Right cardiac atrium (tissue), 5 donors: ENCODE data around the gene MRPL39. TPM values are rescaled to one million over a fixed set of nuclear protein-coding genes. Genes with fewer than 3 reads are reported as not detected.
"Not testable (repeated sequence)": the region's sequence is repeated elsewhere in the genome, so short reads cannot be mapped to it uniquely, and the experiment has no call there.

ENCODE experiments used
- ATAC-seq, 2 donors: fragments of 200-7000 bp; cut with Tn5 transposase; one replicate each; pipeline versions ENCODE4 v1.8.0 to v1.9.1; 2020; ENCODE audit warnings: moderate library complexity in 2 of 2, mild to moderate bottlenecking in 1 of 2
- DNase-seq, 3 donors: peaks; one replicate each; pipeline ENCODE4 v3.0.0-alpha.2; 2020
- H3K27ac ChIP-seq: one replicate; pipeline ENCODE4 v1.5.1; 2013; ENCODE audit warnings: mild to moderate bottlenecking, low read length, control low read depth, moderate library complexity
- H3K27me3 ChIP-seq: one replicate; pipeline ENCODE4 v1.6.1; 2013; ENCODE audit not compliant: control insufficient read depth, insufficient read depth
- H3K4me1 ChIP-seq: one replicate; pipeline ENCODE4 v1.6.1; 2013; ENCODE audit warnings: low read length; ENCODE audit not compliant: control insufficient read depth, insufficient read depth
- H3K4me3 ChIP-seq: one replicate; pipeline ENCODE4 v1.5.1; 2013; ENCODE audit warnings: low read length, control low read depth
- H3K9me3 ChIP-seq: one replicate; pipeline ENCODE4 v1.6.1; 2013; ENCODE audit warnings: low read length; ENCODE audit not compliant: control insufficient read depth
- WGBS: extraction: QIAGEN DNeasy Blood & Tissue Kit; methylation state at CpG from one replicate; pipeline ENCODE4 v1.1.7; 2013; 5-methylcytosine and 5-hydroxymethylcytosine counted together
- intact Hi-C, 4 donors: fragments of 100-400 bp; cut with DNase I; formaldehyde crosslinking; loops; one replicate each; pipeline versions ENCODE4 v1.11.0 to v1.14.0; 2022 to 2023
- polyA plus RNA-seq: library from polyadenylated mRNA; stranded (reverse); fragments of 200-250 nt; gene quantifications from one replicate; pipeline ENCODE4 v1.2.3, GENCODE V29; 2013
- total RNA-seq, 4 donors: library from RNA; stranded (reverse); fragmentation: NEBNext Ultra II Directional; extraction: Animal tissue kit (Norgen Biotek cat#: 25700); gene quantifications; one replicate each; pipeline ENCODE4 v1.2.1, GENCODE V29; 2021
- donor health status: healthy with polysubstance abuse.
- donor health status: DM: no; HTN: yes; CAD: no.
- donor health status: DM: no; HTN: no; CAD: no.
- donor health status: DM: no; HTN: yes; CAD: no; lungs with severe emphysema.
- donor health status: DM: yes; HTN: yes; CAD: no.

The MRPL39 gene
- total and polyA plus RNA-seq, 5 donors = 30.6 to 68.9 (median 36.2) TPM

- DNase-seq (peak; percentile 45 to 78 (median 76)), ATAC-seq (peak; percentile 68 to 79)
- Histone ChIP-seq H3K9me3 (no peaks in the 10 kb centered on the region), H3K27ac (peak within 1 kb of the TSS; percentile 70), H3K4me1 (peaks cover 2% of the 10 kb centered on the region), H3K4me3 (peak within 1 kb of the TSS; percentile 77), H3K27me3 (no peaks in the 10 kb centered on the region)
- intact Hi-C loops = loop anchor here in 1 of 4 donors (2.0 kb wide), 1 partner anchor 30 kb away; no protein-coding TSS in a partner anchor
- under 1% methylated on average over 41 of the region's 41 CpGs for WGBS
Observed at GRCh38 chr21:25638660-25639550, 31.6 kb upstream of the MRPL39 start, which contains the start of gene JAM2. JAM2 (plus strand) TSS chr21:25639258; CDS start chr21:25639822, 564 bp downstream.

- no peak for ATAC-seq
- H3K27me3 ChIP-seq = no peaks in the 10 kb centered on the region
- DNase-seq = no peak
- WGBS = 35% methylated on average over 5 of the region's 5 CpGs
- no peak overlapping the region for H3K4me3 ChIP-seq
- H3K4me1 ChIP-seq = peaks cover 2% of the 10 kb centered on the region
- intact Hi-C loops = loop anchor here in 1 of 4 donors (2.0 kb wide), 1 partner anchor 29 kb away; no protein-coding TSS in a partner anchor
- no peak overlapping the region for H3K27ac ChIP-seq
- no peaks in the 10 kb centered on the region for H3K9me3 ChIP-seq
Observed at GRCh38 chr21:25637851-25638659, 30.8 kb upstream of the MRPL39 start.

DNA sequence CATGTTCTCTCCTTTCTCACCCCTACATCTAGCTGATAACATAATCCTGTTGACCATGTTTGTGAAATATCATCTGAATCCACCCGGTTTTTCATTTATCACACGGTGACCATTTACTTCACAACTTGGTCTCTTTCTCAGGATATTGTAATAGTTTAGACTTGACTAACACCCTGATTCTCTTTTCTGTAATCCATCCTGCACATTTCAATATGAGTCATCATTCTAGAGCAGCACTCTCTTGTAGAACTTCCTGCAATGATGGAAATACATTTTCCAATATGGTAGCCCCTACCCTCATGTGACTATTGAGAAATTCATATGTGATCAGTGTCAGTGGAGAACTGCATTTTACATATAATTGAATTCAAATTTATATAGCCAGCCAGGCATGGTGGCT, 29.4 kb upstream of the MRPL39 start:
- no peaks in the 10 kb centered on the region for H3K27me3 ChIP-seq
- intact Hi-C loops = no loop called here
- no peak overlapping the region for H3K27ac ChIP-seq
- DNase-seq = no peak
- H3K9me3 ChIP-seq = no peaks in the 10 kb centered on the region
- ATAC-seq = no peak
- peaks cover 2% of the 10 kb centered on the region for H3K4me1 ChIP-seq
- no peak overlapping the region for H3K4me3 ChIP-seq
- 95% methylated on average over 2 of the region's 2 CpGs for WGBS

DNA sequence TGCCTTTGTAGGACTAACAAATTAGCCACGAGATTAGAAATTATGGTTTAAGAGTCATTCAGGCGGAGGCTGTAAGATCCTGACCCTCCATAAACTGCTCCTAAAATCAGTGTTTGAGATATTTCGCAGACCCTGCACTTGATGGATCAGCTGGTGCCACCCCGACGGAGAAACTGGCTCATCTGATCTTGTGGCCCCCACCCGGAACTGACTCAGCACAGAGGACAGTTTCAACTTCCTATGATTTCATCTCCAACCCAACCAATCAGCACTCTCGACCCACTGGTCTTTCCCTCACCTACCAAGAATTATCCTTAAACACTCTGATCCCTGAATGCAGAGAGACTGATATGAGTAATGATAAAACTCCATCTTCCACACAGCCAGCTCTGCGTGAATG, 28.0 kb upstream of the MRPL39 start:
- Histone ChIP-seq H3K4me1 (no peaks in the 10 kb centered on the region), H3K27ac (no peak overlapping the region), H3K9me3 (no peaks in the 10 kb centered on the region), H3K27me3 (no peaks in the 10 kb centered on the region), H3K4me3 (no peak overlapping the region)
- DNase-seq = no peak
- intact Hi-C loops = no loop called here
- no peak for ATAC-seq
- WGBS = 73% methylated on average over 8 of the region's 8 CpGs

DNA sequence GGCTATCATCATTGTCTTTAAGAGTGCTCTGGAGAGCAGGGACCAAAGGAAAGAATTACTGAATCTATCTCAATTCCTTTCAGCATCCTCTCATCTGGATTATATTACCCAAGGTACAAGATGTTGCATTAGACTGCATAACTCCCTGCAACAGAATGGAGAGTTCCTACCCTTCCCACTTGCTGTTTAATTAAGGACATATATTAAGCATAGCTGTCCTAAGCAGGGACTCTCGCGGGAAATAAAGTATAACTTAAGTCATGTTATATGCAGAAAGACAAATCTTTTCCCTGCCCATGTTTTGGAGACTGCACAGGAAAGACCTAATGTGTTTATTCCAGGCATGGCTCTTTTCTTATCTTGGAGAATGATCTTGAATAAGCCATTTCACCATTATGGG, 25.0 kb upstream of the MRPL39 start:
- Histone ChIP-seq H3K27ac (no peak overlapping the region), H3K4me1 (no peaks in the 10 kb centered on the region), H3K4me3 (no peak overlapping the region), H3K9me3 (no peaks in the 10 kb centered on the region), H3K27me3 (no peaks in the 10 kb centered on the region)
- ATAC-seq (no peak), DNase-seq (no peak)
- intact Hi-C loops = no loop called here
- 96% methylated on average over 2 of the region's 2 CpGs for WGBS

DNA sequence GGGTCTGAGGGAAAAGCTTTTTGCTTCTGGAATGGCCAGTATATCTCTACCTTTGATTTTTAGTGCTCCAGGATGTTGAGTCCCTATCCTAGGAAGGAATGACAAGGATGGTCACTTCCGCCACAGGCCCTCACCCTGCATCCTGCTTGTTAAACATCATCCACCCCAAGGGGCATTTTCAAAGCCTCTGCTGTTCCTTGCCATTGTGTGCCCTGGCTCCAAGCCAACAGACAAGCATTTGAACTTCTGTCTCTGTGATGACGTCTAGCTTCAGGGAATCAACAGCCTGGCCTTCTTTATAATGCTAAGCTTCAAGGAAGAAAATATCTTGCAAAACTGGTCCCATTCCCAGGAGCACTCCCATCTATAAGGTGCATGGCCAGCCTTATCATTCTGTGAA, 19.5 kb upstream of the MRPL39 start:
- no peaks in the 10 kb centered on the region for H3K9me3 ChIP-seq
- no peak overlapping the region for H3K27ac ChIP-seq
- H3K4me3 ChIP-seq = no peak overlapping the region
- H3K4me1 ChIP-seq = no peaks in the 10 kb centered on the region
- intact Hi-C loops = no loop called here
- H3K27me3 ChIP-seq = no peaks in the 10 kb centered on the region
- 45% methylated on average over 2 of the region's 2 CpGs for WGBS
- peak; percentile 55 to 85 for ATAC-seq
- peak; percentile 54 to 63 (median 56) for DNase-seq

DNA sequence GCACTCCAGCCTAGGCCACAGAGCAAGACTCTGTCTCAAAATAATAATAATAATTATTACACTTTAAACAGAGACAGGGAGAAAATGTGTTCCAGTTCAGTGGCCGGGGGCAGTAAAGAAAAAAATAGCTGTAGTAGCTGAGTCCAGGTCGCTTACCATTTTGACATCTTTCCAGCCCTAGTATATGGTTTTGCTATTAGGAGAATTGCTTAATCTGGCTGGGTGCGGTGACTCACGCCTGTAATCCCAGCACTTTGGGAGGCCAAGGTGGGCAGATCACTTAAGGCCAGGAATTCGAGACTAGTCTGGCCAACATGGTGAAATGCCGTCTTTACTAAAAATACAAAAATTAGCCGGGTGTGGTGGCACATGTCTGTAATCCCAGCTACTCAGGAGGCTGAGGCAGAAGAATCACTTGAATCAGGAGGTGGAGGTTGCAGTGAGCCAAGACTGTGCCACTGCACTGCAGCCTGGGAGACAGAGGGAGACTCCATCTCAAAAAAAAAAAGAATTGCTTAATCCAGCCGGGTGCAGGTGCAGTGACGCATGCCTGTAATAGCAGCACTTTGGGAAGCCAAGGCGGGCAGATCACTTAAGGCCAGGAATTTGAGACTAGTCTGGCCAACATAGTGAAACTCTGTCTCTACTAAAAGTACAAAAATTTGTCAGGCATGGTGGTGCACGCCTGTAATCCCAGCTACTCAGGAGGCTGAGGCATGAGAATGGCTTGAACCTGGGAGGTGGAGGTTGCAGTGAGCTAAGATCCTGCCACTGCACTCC, 18.7 kb upstream of the MRPL39 start:
- H3K4me3 ChIP-seq, H3K9me3 ChIP-seq, H3K27ac ChIP-seq, H3K4me1 ChIP-seq, intact Hi-C loops, H3K27me3 ChIP-seq, ATAC-seq, DNase-seq: not testable (repeated sequence)
- WGBS = 94% methylated on average over 11 of the region's 11 CpGs

DNA sequence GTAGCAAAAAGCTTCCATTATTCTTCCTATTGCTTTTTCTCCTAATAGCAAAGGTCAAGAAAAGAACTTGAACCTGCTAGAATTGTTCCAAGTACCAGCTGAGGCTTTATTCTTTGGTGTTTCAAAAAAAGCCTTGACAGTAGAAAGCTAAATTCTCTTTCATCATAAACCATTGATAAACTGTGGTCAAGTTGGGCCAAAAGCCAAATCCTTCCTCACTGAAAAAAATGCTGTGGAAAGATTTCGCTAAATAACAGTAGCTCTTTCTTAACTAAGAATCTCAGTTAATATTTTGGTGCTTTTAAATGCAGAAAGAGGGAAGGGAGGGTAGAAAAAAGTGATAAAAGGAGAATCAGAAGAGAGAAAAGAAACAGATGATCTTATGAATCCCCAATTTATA, 17.8 kb upstream of the MRPL39 start:
- no peaks in the 10 kb centered on the region for H3K4me1 ChIP-seq
- H3K9me3 ChIP-seq = no peaks in the 10 kb centered on the region
- no peaks in the 10 kb centered on the region for H3K27me3 ChIP-seq
- no peak overlapping the region for H3K27ac ChIP-seq
- 68% methylated on average over 1 of the region's 1 CpG for WGBS
- intact Hi-C loops = no loop called here
- no peak overlapping the region for H3K4me3 ChIP-seq
- DNase-seq = no peak
- no peak for ATAC-seq

GRCh38 chr21:25624511-25624910, 17.2 kb upstream of the MRPL39 start:
- ATAC-seq = no peak
- Histone ChIP-seq H3K27ac (no peak overlapping the region), H3K9me3 (no peaks in the 10 kb centered on the region), H3K27me3 (no peaks in the 10 kb centered on the region), H3K4me3 (no peak overlapping the region), H3K4me1 (no peaks in the 10 kb centered on the region)
- 87% methylated on average over 4 of the region's 4 CpGs for WGBS
- intact Hi-C loops = no loop called here
- DNase-seq = no peak

- no peak overlapping the region for H3K4me3 ChIP-seq
- no peaks in the 10 kb centered on the region for H3K27me3 ChIP-seq
- no peak overlapping the region for H3K27ac ChIP-seq
- H3K9me3 ChIP-seq = no peaks in the 10 kb centered on the region
- intact Hi-C loops = no loop called here
- ATAC-seq (no peak), DNase-seq (no peak)
- H3K4me1 ChIP-seq = no peaks in the 10 kb centered on the region
- 75% methylated on average over 2 of the region's 2 CpGs for WGBS
Observed at GRCh38 chr21:25619198-25619597, 11.9 kb upstream of the MRPL39 start.
